Fibroblast of peridontal ligament (primary cell): ENCODE data around the gene ZNF205.
A peak's percentile ranks its signal among the peaks of the same experiment; 100 is the strongest.

ENCODE experiments used
- DNase-seq: peaks from one replicate; pipeline ENCODE4 v3.0.0-alpha.2; 2010; ENCODE audit errors: extremely low read depth

The ZNF205 gene

GRCh38 chr16:3101018-3101840 lies 11.2 kb upstream of the ZNF205 start:
- peak; percentile 35 for DNase-seq

GRCh38 chr16:3101841-3102470 lies 10.4 kb upstream of the ZNF205 start:
- no peak for DNase-seq

- DNase-seq = peak; percentile 66
These were observed 6.0 kb upstream of the ZNF205 start for GRCh38 chr16:3106205-3106928.

- peak; percentile 18 for DNase-seq
These were observed 642 bp downstream of the ZNF205 start for GRCh38 chr16:3112881-3113574.

GRCh38 chr16:3113765-3114479 lies 1.5 kb downstream of the ZNF205 start:
- no peak for DNase-seq

- DNase-seq = no peak
These were observed 2.6 kb downstream of the ZNF205 start for GRCh38 chr16:3115003-3115402.

GRCh38 chr16:3115561-3115960 lies 3.2 kb downstream of the ZNF205 start:
- DNase-seq = no peak

- DNase-seq = no peak
These were observed 5.9 kb downstream of the ZNF205 start for GRCh38 chr16:3118204-3118790.

GRCh38 chr16:3118846-3119245 lies 6.5 kb downstream of the ZNF205 start:
- no peak for DNase-seq

- DNase-seq = no peak
These were observed 6.9 kb downstream of the ZNF205 start for GRCh38 chr16:3119286-3119685.

- no peak for DNase-seq
These were observed 7.5 kb downstream of the ZNF205 start for GRCh38 chr16:3119701-3120408.

- DNase-seq = no peak
These were observed 8.0 kb downstream of the ZNF205 start for GRCh38 chr16:3120435-3120834.

- DNase-seq = no peak
These were observed 9.6 kb downstream of the ZNF205 start for GRCh38 chr16:3121851-3122467.

GRCh38 chr16:3122926-3123570 lies 10.7 kb downstream of the ZNF205 start:
- DNase-seq = no peak

- DNase-seq = peak; percentile 89
These were observed 11.8 kb downstream of the ZNF205 start for GRCh38 chr16:3123986-3124886.

- DNase-seq = no peak
These were observed 15.4 kb downstream of the ZNF205 start for GRCh38 chr16:3127745-3128144.

GRCh38 chr16:3129137-3130131 lies 17.0 kb downstream of the ZNF205 start:
- peak; percentile 90 for DNase-seq
